Measurements from ENCODE around the gene FKBP5.
"Not testable (repeated sequence)": the region's sequence is repeated elsewhere in the genome, so short reads cannot be mapped to it uniquely, and the experiment has no call there.

FKBP5 gene

GRCh38 chr6:35688605-35689322 lies at the start of gene FKBP5:
Gene FKBP5, minus strand, starts transcription at chr6:35688915. Its CDS starts 46,091 bp downstream, at chr6:35642824.
- DNase-seq: peak; percentile 78

GRCh38 chr6:35737413-35738211 lies 48.9 kb upstream of the FKBP5 start:
- peak; percentile 64 for DNase-seq

- no peak for DNase-seq
Measured at GRCh38 chr6:35736982-35737412, 48.3 kb upstream of the FKBP5 start, which contains the start of gene ARMC12. Gene ARMC12, plus strand, starts transcription at chr6:35737032. Its CDS starts 77 bp downstream, at chr6:35737109.

- DNase-seq: peak; percentile 13
Measured at GRCh38 chr6:35736253-35736894, 47.7 kb upstream of the FKBP5 start.

- no peak for DNase-seq
Measured at GRCh38 chr6:35735452-35735851, 46.7 kb upstream of the FKBP5 start.

- DNase-seq: not testable (repeated sequence)
Measured at GRCh38 chr6:35734319-35734718, 45.6 kb upstream of the FKBP5 start.

GRCh38 chr6:35733633-35734032 lies 44.9 kb upstream of the FKBP5 start:
- no peak for DNase-seq

GRCh38 chr6:35731736-35732532 lies 43.2 kb upstream of the FKBP5 start:
- DNase-seq: peak; percentile 70

- peak; percentile 67 for DNase-seq
Measured at GRCh38 chr6:35731414-35731735, 42.7 kb upstream of the FKBP5 start.

GRCh38 chr6:35730745-35731413 lies 42.2 kb upstream of the FKBP5 start:
- DNase-seq: no peak

GRCh38 chr6:35729722-35730121 lies 41.0 kb upstream of the FKBP5 start:
- DNase-seq: no peak

- peak; percentile 66 for DNase-seq
Measured at GRCh38 chr6:35728683-35729678, 40.3 kb upstream of the FKBP5 start.

GRCh38 chr6:35727935-35728682 lies 39.4 kb upstream of the FKBP5 start:
- peak; percentile 92 for DNase-seq

- peak; percentile 58 for DNase-seq
Measured at GRCh38 chr6:35727231-35727934, 38.7 kb upstream of the FKBP5 start.

GRCh38 chr6:35725721-35726438 lies 37.2 kb upstream of the FKBP5 start:
- DNase-seq: peak; percentile 48

- no peak for DNase-seq
Measured at GRCh38 chr6:35725081-35725708, 36.5 kb upstream of the FKBP5 start.

- DNase-seq: no peak
Measured at GRCh38 chr6:35724471-35724870, 35.8 kb upstream of the FKBP5 start.

- DNase-seq: no peak
Measured at GRCh38 chr6:35724059-35724458, 35.3 kb upstream of the FKBP5 start.

Data from GF-D8 (cell line).